ENCODE results near the gene TARS1. TPM values are rescaled to one million over a fixed set of nuclear protein-coding genes. Genes with fewer than 3 reads are reported as not detected.
"Not testable (repeated sequence)": the region's sequence is repeated elsewhere in the genome, so short reads cannot be mapped to it uniquely, and the experiment has no call there.

The TARS1 gene
- total RNA-seq, 4 donors from 2014 or later: 42.1 to 128 (median 99.1) TPM

GRCh38 chr5:33423018-33423630 is 17.6 kb upstream of the TARS1 start:
- ATAC-seq (ENCODE audit: low FRiP score): no peak
- no peak for TF ChIP-seq CTCF (IDR thresholded peaks at IDR 0.05)
- DNase-seq (ENCODE audit: low spot score): no peak

DNA sequence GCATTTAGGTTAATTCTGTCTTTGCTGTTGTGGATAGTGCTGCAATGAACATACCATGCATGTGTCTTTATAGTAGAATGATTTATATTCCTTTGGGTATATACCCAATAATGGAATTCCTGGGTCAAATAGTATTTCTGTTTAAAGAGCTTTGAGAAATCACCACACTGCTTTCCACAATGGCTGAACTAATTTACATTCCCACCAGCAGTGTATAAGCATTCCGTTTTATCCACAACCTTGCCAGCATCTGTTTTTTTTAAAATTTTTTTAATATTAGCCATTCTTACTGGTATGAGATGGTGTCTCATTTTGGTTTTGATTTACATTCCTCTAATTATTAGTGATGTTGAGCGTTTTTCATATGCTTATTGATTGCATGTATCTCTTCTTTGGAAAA is 15.5 kb upstream of the TARS1 start:
- ATAC-seq (ENCODE audit: low FRiP score): no peak
- TF ChIP-seq CTCF (IDR thresholded peaks at IDR 0.05): no peak
- no peak for DNase-seq (ENCODE audit: low spot score)

- no peak for ATAC-seq (ENCODE audit: low FRiP score)
- DNase-seq (ENCODE audit: low spot score): no peak
- TF ChIP-seq CTCF (IDR thresholded peaks at IDR 0.05): no peak
Observed at GRCh38 chr5:33430983-33431382, 9.8 kb upstream of the TARS1 start.

- no peak for ATAC-seq (ENCODE audit: low FRiP score)
- TF ChIP-seq CTCF (IDR thresholded peaks at IDR 0.05): no peak
- no peak for DNase-seq (ENCODE audit: low spot score)
Observed at GRCh38 chr5:33432656-33433055, 8.1 kb upstream of the TARS1 start.

DNA sequence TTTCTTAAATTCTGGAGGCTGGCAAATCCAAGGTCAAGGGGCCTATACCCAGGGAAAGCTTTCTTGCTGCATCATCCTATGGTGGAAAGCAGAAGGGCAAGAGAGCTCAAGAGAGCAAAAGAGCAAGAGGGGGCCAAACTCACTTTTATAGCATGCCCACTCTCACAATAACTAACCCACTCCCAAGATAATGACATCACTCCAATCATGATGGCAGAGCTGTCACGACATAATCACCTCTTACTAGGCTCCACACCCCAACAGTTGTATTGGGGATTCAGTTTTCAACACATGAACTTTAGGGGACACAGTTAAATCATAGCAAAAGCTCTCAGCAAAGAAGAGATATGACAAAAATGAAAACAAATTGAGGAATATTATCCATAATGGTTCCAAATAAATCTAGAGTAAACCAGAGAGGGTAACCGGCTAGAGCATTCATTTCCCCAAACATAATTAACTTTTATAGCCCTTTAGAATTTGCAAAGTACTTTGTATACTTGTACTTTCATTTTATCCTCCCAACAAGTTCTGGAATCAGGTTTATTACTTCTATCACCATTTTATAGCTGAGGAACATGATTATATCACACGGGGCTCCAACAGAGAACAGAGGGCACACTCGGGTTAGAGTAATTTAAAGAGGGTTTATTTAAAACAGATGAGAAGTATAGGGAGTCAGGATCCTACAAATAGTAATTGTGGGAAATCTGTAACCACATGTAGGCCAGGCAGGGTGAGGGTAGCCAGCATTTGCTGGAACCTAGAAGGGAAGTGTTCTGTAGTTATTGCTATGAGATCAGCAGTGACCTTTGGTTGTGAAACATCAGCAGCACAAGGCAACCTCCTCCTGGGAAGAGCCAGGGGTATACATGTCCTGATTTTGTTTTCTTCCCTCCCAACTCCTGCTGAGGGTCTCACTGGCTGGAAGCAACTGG is 7.2 kb upstream of the TARS1 start:
- DNase-seq (ENCODE audit: low spot score): no peak
- TF ChIP-seq CTCF (IDR thresholded peaks at IDR 0.05): no peak
- ATAC-seq (ENCODE audit: low FRiP score): no peak

DNA sequence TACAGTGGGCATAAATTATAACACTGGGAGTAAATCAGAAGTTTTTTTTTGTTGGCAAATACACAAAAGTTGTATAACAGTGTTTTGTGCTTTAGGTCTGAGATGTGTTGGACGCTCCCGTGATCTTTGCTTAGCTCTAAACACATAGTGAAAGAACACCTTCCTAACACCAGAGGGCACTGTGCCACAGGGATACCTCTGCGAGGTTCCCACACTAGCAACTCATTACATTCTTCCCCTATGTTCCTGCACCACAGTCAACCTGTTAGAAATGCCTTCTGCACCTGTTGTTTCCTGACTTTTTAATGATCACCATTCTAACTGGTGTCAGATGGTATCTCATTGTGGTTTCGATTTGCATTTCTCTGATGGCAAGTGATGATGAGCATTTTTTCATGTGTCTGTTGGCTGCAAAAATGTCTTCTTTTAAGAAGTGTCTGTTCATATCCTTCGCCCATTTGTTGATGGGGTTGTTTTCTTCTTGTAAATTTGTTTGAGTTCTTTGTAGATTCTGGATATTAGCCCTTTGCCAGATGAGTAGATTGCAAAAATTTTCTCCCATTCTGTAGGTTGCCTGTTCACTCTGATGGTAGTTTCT is 4.8 kb upstream of the TARS1 start:
- not testable (repeated sequence) for ATAC-seq (ENCODE audit: low FRiP score); DNase-seq (ENCODE audit: low spot score)

DNA sequence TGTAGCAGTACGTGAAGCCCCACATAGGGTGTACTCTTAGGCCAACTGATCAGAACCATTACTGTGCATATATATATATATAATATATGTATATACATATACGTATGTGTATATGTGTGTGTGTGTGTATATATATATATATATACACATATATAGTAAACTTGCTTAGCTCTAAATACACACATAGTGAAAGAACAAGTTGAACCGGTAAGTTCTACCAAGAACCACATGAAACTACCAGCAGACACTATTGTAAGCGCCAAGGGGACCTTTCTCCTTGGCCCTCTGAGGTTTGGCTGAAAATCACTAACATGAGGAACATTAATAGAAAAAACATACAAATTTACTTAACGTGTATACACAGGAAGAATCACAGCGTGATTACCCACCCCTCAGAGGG is 1.8 kb upstream of the TARS1 start:
- TF ChIP-seq CTCF (IDR thresholded peaks at IDR 0.05): no peak
- DNase-seq (ENCODE audit: low spot score) (no peak), ATAC-seq (ENCODE audit: low FRiP score) (no peak)
